NT2/D1 (cell line): ENCODE results near the gene HOXC4.
"Not testable (repeated sequence)": the region's sequence is repeated elsewhere in the genome, so short reads cannot be mapped to it uniquely, and the experiment has no call there.

ENCODE experiments used
- SUZ12 ChIP-seq: IDR thresholded peaks from 2 replicates; pipeline ENCODE4 v1.6.1; 2011; ENCODE audit not compliant: insufficient read length, insufficient read depth; ENCODE audit errors: extremely low read depth
- YY1 ChIP-seq: IDR thresholded peaks from 2 replicates; pipeline ENCODE4 v1.6.1; 2011; ENCODE audit not compliant: insufficient read length, insufficient read depth
- ZNF274 ChIP-seq: IDR thresholded peaks from 2 replicates; pipeline ENCODE4 v1.6.1; 2011; ENCODE audit warnings: mild to moderate bottlenecking, low read depth, low read length

DNA sequence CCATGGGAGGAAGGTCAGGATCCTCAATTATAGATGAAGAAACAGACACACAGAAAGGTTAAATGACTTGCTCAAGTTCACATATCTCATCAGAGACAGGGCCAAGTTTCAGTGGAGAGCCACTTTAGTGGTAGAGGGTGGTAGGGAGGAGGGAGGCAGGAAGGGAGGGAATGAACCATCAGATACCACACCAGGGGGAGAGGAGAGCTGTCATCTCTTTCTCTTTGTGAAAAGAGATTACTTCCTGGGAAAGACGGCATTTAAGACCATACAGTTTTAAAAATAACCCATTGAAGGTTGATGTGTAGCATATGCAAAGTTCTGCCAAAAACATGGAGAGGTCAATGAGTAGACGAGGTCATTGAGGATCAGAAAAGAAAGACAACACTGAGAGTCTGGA lies 39.3 kb downstream of the HOXC4 start:
- TF ChIP-seq ZNF274, YY1, SUZ12: not testable (repeated sequence)
